Stimulated activated CD8-positive, alpha-beta memory T cell treated with anti-CD3 and anti-CD28 coated beads, Interleukin-15, amount 100 ng/mL, for 48 hours (primary cell): ENCODE data around the gene SENP7.
"Not testable (repeated sequence)": the region's sequence is repeated elsewhere in the genome, so short reads cannot be mapped to it uniquely, and the experiment has no call there.

Source experiments
- DNase-seq, 2 donors: peaks; one replicate each; pipeline ENCODE4 v3.0.0-alpha.2; 2020; ENCODE audit warnings: low read depth in 2 of 2

The SENP7 gene

DNA sequence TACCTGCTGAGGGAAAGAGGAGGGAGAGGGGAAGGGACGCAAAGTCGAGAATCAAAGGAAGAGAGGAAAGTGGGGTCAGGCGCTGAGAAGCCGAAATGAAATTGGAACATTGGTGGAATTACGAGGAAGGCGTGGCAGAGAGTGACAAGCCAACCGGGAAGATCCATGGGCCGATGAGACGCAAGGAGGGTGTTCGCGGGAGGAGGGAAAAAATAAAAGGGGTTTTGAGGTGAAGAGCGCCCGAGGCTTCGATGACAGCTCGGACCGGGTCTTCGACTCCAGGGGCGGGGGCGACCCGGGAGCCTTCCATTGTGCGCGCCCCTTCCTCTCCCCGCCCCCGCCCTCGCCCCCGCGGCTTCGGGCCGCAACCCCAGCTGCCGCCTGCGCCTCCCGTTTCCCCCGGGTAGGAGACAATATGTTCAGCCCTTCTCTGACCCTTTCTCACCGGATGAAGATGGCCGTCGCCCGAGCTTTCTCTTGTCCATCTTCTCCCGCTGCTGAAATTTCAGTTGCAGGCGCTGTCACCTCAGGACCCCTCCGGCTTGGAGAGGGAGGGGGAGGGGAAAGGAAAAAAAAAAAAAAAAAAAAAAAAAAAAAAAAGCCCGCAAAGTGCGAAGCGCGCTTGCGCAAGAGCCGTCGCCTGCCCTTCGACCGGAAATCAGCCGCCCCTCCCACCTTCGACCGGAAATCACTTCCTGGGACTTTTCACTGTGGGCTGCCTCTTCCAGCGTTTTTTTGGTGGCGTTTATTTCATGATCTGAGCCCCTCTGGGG is at the start of gene SENP7:
TSS of gene SENP7 (minus strand) at position 567 of the 773 bp plus-strand sequence. CDS start at position 485, 82 bp downstream.
- peak; percentile 56 to 60 for DNase-seq

DNA sequence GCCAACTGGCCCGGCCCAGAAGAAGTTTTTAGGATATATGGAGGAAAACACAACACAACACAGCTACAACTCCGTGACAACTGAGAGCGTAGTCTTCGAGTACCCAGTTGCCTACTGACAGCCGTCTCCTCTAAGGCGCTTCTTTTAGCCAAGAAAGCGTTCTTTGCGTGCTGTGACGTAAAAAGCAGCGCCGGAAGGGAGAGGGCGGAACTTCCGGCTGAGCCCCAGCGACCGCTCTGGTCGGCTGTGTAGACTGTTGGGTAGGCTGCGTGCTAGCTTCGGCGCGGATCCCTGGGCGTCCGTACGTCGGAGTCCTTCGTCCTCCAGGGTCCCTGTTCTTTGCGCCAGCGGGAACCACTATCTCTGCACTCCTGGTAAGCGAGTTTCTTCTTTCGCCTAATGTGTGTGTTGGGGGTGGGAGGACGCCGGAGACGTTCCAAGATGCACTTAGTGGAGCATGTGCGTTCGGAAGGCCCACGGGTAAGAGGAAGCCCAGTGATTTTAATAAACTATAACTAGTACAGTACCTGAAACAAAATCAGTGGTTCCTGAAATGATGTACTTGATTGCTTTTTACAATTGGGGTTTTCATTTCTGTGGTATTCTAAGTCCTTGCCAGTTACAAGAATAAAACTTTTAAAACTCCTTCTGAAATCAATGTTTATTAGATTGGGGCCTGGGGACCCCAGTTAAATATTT is 48.8 kb upstream of the SENP7 start, which contains the start of gene TRMT10C:
TSS of gene TRMT10C (plus strand) at position 239 of the 699 bp plus-strand sequence. CDS start 2,914 bp downstream, outside the sequence.
- peak; percentile 86 to 90 for DNase-seq

GRCh38 chr3:101556064-101556463 is 43.1 kb upstream of the SENP7 start:
- DNase-seq = no peak

DNA sequence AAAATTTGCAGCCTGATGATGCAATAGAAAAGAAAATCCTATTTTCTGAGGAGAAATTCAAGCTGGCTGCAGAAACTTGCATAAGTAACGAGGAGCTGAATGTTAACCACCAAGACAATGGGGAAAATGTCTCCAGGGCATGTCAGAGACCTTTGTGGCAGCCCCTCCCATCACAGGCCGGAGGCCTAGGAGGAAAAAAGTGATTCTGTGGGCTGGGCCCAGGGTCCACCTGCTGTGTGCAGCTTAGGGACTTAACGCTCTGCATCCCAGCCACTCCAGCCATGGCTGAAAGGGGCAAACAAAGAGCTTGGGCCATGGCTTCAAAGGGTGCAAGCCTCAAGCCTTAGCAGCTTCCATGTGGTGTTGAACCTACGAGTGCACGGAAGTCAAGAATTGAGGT is 40.4 kb upstream of the SENP7 start:
- not testable (repeated sequence) for DNase-seq

DNA sequence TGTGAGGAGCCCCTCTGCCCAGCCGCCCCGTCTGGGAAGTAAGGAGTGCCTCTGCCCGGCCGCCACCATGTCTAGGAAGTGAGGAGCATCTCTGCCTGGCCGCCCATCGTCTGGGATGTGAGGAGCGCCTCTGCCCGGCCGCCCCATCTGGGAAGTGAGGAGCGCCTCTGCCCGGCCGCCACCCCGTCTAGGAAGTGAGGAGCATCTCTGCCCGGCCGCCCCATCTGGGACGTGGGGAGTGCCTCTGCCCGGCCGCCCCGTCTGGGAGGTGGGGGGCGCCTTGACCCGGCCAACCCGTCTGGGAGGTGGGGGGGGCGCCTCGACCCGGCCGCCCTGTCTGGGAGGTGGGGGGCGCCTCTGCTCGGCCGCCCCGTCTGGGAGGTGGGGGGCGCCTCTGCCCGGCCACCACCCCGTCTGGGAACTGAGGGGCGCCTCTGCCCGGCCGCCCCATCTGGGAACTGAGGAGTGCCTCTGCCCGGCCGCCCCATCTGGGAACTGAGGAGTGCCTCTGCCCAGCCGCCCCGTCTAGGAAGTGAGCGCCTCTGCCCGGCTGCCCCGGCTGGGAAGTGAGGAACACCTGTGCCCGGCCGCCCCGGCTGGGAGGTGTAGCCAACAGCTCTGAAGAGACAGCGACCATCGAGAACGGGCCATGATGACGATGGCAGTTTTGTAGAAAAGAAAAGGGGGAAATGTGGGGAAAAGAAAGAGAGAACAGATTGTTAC is 38.5 kb upstream of the SENP7 start:
- not testable (repeated sequence) for DNase-seq

DNA sequence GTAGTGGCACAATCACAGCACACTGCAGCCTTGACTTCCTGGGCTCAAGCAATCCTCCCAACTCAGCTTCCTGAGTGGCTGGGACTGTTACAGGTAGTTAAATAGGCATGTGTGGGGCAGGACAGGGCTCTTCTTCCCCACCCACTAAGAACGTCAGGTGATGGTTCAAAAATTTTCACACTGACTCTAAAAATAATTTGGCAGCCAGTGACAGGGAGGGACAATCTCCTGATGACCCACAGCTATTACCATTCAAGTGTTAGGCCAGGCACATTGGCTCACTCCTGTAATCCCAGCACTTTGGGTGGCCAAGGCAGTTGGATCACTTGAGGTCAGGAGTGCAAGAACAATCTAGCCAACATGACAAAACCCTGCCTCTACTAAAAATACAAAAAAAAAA is 36.5 kb upstream of the SENP7 start:
- no peak for DNase-seq

- no peak for DNase-seq
These were observed 35.6 kb upstream of the SENP7 start for GRCh38 chr3:101548527-101549105.

DNA sequence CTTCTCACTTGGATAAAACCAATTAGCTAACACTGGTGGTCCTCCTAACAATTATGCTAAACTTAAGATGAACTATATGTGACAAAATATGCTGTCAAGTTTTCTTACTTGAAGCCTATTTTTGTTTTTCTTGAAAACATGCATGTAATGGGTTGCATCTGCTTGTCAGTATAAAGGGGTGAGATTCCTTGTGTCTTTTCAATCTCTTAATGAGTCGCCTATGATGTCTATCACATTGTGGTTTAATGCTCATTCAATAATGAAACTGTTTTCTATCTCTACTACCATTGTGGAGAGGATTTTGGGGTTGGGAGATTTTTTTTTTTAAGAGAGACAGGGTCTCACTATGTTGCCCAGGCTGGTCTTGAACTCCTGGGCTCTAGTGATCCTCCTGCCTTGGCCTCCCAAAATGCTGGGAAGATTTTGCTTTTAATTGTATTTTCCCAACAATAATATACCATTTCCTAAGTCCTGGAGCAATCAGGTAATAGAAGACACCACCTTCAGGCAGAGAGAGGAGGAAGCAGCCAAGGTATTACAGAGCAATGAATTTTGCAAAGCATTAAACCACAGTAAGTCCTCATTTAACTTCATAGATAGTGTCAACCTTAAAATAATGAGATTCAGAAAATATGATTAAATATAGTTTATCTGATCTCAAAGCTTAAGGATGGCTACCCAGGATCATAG is 31.3 kb upstream of the SENP7 start:
- no peak for DNase-seq

DNA sequence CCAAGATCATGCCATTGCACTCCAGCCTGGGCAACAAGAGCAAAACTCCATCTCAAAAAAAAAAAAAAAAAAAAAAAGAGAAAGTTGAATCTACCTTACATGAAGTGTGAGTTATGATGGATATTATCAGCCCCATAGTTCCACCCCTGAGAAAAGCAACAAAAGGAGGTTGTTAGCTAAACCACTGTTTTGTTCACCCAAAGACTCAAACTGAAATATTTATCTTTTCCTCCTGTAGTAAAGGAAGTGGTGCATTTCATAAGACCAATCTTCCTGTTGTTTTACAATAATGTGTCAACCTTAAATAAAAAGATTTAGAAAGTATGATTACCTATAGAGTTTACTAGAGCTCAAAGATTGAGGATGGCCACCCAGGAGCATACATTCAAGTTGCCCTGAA is 29.9 kb upstream of the SENP7 start:
- no peak for DNase-seq

GRCh38 chr3:101536955-101537354 is 23.9 kb upstream of the SENP7 start:
- DNase-seq = not testable (repeated sequence)

DNA sequence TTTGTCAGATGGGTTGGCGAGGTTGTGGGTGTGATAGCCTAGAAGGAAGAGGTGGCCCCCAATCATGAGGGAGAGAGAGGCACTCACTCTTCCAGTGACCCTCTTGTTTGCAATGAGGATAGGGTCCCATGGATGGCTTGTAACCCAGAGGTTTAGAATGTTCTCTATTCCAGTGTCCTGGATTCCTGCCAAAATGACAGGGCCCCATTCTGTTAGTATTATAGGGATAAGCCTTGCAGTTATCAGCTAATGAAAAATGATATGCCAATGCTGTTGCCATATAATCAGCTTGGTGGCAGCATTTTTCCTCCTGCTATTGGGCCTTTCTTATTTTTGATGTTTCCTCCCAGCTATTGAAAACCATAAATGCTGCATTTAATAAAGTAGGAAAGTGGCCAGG is 23.3 kb upstream of the SENP7 start:
- no peak for DNase-seq

GRCh38 chr3:101535221-101535620 is 22.2 kb upstream of the SENP7 start:
- DNase-seq = no peak

DNA sequence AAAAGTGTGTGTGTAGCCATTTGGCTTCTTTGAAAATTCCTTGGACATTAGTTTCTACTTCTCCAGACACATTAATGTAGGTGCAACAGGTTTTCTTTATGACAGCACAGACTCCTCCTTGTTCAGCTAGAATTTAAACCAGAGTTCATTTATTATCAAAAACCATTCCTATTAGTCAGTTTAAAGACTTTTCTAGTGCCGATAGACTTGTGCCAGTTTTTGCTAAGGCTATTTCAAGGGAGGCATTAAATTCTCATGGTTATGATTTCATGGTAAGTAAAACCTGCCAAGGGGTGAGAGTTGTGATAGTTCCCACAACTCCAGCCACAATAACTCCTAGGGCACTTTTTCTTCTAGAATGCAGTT is 20.6 kb upstream of the SENP7 start:
- no peak for DNase-seq

GRCh38 chr3:101532783-101533602 is 20.0 kb upstream of the SENP7 start:
- no peak for DNase-seq

DNA sequence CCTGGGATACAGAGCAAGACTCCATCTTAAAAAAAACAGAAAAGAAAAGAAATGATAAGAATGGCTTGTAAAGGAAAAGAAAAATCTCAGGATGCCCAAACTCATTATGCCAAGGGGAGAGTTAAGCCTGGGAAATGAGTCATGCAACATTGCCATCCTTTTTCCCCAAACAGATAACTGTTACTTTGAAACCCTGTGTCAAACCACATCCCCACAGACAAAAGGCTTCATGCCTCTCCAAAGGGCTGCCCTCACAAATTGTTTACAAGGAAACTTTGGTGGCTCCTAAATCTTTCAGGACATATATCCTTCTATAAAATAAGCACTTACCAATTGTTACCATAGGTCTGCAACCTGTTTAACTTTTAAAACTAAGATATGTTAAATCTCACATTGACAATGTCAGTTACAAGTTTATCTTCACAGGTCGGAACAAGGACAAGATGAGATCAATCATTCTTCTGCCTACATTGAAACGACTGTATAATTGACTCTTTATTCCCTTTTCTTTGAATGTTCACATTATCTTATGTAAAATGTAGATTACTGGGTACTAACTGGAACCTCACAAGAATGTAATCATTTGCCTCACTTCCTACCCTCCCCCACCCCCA is 18.6 kb upstream of the SENP7 start:
- DNase-seq = no peak

- DNase-seq = no peak
These were observed 17.7 kb upstream of the SENP7 start for GRCh38 chr3:101530686-101531047.

DNA sequence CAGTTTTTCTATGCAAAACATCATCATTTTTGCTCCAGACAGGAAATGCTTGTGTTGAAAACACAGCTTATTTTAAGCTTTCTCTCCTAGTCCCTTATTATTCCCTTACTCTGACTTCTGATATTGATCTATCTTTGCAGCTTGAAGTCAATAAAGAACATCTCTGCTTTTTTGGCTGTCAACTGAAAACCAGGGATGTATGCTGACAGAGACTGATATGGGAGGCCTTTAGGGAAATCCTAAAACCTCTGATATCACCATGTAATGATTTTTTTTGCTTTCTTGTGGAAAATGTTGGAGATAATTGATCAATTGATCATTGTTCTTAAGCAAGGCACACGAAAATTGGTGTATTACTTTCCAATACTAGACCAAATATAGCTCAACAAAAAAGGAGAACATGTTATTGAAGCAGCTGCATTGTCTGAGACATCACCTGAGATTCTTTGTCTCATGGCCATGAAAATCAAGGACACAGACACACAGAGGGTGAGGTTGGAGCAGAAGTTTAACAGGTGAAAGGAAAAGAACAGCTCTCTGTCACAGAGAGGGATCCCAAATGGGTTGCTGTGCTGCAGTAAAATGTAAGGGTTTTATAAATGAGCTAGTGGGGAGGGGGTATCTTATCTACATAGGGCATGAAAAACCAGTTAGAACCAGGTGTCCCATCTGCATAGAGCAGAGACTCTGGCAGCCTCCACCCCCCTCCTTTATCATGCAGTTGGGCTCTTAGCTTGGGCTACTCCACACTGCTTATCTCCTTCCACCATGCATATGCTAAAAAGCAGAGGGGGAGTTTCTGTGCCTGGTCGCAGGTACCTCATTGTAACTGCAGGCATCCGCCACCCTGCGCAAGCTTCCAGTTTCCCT is 17.0 kb upstream of the SENP7 start:
- no peak for DNase-seq

DNA sequence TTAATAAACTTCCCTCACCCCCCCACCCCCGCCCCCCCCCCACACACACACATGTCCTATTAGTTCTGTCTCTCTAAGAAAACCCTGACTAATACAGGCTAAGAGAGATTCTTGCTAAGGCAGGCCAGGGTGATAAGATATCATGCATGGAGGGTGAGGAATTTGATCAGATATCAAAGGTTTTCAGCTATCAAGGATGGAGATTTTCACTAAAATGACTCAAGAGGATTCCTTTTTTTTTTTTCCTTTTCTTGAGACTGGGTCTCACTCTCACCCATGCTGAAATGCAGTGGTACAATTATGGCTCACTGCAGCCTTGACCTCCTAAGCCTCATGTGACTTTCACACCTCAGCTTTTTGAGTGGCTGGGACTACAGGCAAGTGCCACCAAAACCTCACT is 14.9 kb upstream of the SENP7 start:
- no peak for DNase-seq

- DNase-seq = no peak
These were observed 14.4 kb upstream of the SENP7 start for GRCh38 chr3:101527441-101527840.
